Measurements from ENCODE around the gene BHLHE40. TPM values are rescaled to one million over a fixed set of nuclear protein-coding genes. Genes with fewer than 3 reads are reported as not detected.

Gene BHLHE40
- total and polyA plus RNA-seq, 2 of the 13 experiments (the other 11 are each of a cell fraction or from before 2014, with no cell fraction given): 1.8 to 51.0 TPM

DNA sequence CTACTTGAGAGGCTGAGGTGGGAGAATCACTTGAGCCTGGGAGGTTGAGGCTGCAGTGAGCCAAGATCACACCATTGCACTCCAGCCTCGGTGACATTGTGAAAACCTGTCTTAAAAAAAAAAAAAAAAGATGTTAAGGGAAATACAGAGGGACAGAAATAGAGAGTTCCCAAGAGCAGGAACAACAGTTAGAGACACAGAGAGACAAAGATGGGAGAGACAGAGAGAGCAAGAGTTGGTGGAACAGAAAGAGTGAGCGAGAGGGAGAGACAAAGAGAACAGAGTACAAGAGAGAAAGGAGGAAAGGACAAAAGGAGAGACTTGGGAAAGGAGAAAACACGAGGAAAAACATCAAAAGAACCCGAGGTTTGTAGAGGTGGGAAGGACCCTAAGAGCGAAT lies 35.8 kb downstream of the BHLHE40 start (continued):
- TF ChIP-seq ZGPAT (CRISPR knock-in tag; IDR thresholded peaks at IDR 0.05) (no peak), ZSCAN25 (CRISPR knock-in tag; IDR thresholded peaks at IDR 0.05) (no peak), FLYWCH1 (CRISPR knock-in tag; IDR thresholded peaks at IDR 0.05) (no peak), DR1 (CRISPR knock-in tag; IDR thresholded peaks at IDR 0.05) (no peak), ZNF281 (CRISPR knock-in tag; IDR thresholded peaks at IDR 0.05; ENCODE audit: borderline replicate concordance) (no peak), FOXP1 (IDR thresholded peaks at IDR 0.05) (no peak), FOXP1 (CRISPR knock-in tag; IDR thresholded peaks at IDR 0.05) (no peak), HOXA3 (CRISPR knock-in tag; IDR thresholded peaks at IDR 0.05) (no peak), ZNF652 (CRISPR knock-in tag; IDR thresholded peaks at IDR 0.05; ENCODE audit: borderline replicate concordance, low read depth) (no peak), HOXA7 (CRISPR knock-in tag; IDR thresholded peaks at IDR 0.05) (no peak)
- TF ChIP-seq, protein P1, sequence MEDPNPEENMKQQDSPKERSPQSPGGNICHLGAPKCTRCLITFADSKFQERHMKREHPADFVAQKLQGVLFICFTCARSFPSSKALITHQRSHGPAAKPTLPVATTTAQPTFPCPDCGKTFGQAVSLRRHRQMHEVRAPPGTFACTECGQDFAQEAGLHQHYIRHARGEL (CRISPR knock-in tag; IDR thresholded peaks at IDR 0.05): no peak
- TF ChIP-seq, protein P2, sequence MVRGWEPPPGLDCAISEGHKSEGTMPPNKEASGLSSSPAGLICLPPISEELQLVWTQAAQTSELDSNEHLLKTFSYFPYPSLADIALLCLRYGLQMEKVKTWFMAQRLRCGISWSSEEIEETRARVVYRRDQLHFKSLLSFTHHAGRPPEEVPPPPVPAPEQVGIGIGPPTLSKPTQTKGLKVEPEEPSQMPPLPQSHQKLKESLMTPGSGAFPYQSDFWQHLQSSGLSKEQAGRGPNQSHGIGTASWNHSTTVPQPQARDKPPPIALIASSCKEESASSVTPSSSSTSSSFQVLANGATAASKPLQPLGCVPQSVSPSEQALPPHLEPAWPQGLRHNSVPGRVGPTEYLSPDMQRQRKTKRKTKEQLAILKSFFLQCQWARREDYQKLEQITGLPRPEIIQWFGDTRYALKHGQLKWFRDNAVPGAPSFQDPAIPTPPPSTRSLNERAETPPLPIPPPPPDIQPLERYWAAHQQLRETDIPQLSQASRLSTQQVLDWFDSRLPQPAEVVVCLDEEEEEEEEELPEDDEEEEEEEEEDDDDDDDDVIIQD (CRISPR knock-in tag; IDR thresholded peaks at IDR 0.05; ENCODE audit: low read depth): no peak
